BJ (cell line): ENCODE data around the gene MB. TPM values are rescaled to one million over a fixed set of nuclear protein-coding genes. Genes with fewer than 3 reads are reported as not detected.

Experiments used
- CTCF ChIA-PET: fragments of 350-600 bp; formaldehyde crosslinking; extraction: SDS; loops from one replicate; lab custom pipeline; 2021; ENCODE audit warnings: antibody characterized with exemption, inconsistent platforms; lab: Yijun Ruan, JAX
- POLR2A ChIA-PET: fragments of 300-600 bp; sonication (Branson Sonifier 250); formaldehyde crosslinking; extraction: SDS; loops from one replicate; lab custom pipeline; 2021; ENCODE audit warnings: antibody characterized with exemption; lab: Charles Lee
- DNase-seq: peaks from one replicate; pipeline ENCODE4 v3.0.0-alpha.2; 2011; ENCODE audit warnings: low read depth
- H3K27me3 ChIP-seq: 2 replicates; pipeline ENCODE4 v1.6.0; 2011; ENCODE audit warnings: low read length; ENCODE audit not compliant: control insufficient read depth, insufficient read depth
- H3K36me3 ChIP-seq: 2 replicates; pipeline ENCODE4 v1.5.1; 2011; ENCODE audit warnings: low read length; ENCODE audit not compliant: control insufficient read depth, insufficient read depth
- H3K4me3 ChIP-seq: 2 replicates; pipeline ENCODE4 v1.5.1; 2011; ENCODE audit warnings: low read depth, mild to moderate bottlenecking, control low read depth, low read length
- polyA plus RNA-seq: library from polyadenylated mRNA; depleted of rRNA; stranded (reverse); fragments of >200 nt; gene quantifications from 2 replicates; pipeline ENCODE4 v1.2.3, GENCODE V29; 2011
- TF ChIP-seq, protein P1 (sequence below): IDR thresholded peaks from 2 replicates; pipeline ENCODE4 v1.5.1; 2011; ENCODE audit warnings: low read depth, mild to moderate bottlenecking, control low read depth, inconsistent platforms, low read length, moderate library complexity; ENCODE audit not compliant: insufficient read depth

The MB gene
- polyA plus RNA-seq, 1 experiment, result not detected

DNA sequence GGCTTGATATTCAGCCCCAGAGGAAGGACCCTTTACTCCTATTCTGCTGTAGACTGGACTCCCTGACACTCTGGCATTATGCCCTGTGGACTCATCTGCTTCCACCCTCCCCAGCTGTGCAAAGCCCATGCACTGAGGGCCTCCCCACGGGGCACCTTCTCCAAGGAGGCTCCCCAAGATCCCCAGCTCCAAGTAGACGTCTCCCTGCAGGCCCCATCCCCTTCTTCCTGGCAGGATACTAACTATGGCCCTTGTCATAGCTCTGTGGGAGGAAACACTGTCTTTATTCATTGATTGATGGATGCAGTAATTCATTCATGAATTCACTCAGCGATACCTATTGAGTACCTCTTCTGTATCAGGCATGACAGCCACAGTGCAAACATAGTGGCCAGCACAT lies 15.8 kb upstream of the MB start:
- Histone ChIP-seq H3K36me3 (no peaks in the 10 kb centered on the region), H3K4me3 (no peak overlapping the region), H3K27me3 (no peaks in the 10 kb centered on the region)
- DNase-seq, result no peak
- CTCF ChIA-PET, result interaction anchor here (1.1 to 2.0 kb wide), 2 partner anchors 289 to 433 kb away, joined by 3 to 5 read pairs; no protein-coding TSS in a partner anchor
- POLR2A ChIA-PET, result no interaction called here
- TF ChIP-seq, protein P1, sequence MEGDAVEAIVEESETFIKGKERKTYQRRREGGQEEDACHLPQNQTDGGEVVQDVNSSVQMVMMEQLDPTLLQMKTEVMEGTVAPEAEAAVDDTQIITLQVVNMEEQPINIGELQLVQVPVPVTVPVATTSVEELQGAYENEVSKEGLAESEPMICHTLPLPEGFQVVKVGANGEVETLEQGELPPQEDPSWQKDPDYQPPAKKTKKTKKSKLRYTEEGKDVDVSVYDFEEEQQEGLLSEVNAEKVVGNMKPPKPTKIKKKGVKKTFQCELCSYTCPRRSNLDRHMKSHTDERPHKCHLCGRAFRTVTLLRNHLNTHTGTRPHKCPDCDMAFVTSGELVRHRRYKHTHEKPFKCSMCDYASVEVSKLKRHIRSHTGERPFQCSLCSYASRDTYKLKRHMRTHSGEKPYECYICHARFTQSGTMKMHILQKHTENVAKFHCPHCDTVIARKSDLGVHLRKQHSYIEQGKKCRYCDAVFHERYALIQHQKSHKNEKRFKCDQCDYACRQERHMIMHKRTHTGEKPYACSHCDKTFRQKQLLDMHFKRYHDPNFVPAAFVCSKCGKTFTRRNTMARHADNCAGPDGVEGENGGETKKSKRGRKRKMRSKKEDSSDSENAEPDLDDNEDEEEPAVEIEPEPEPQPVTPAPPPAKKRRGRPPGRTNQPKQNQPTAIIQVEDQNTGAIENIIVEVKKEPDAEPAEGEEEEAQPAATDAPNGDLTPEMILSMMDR, result no peak

DNA sequence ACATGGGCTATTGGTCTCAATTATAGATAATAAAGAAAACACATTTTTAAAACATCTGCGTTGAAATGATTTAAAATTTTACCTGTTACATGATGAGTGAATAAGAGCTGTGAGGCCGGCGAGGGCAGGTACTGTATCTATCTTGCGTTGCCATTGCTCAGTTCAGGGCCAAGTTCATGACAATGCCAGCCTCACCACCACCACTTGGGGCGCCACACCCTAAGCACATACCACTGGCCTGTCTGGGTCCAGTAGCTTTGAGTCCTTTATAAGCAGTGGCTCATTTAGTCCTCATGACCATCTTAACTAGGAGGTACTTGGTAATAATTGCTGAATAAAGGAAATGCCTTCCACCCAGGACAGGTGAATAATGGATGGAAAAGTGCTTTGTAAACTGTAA lies 14.5 kb upstream of the MB start:
- Histone ChIP-seq H3K27me3 (no peaks in the 10 kb centered on the region), H3K4me3 (no peak overlapping the region), H3K36me3 (no peaks in the 10 kb centered on the region)
- DNase-seq, result no peak
- ChIA-PET CTCF (interaction anchor here (0.6 to 2.0 kb wide), 5 partner anchors 171 to 1202 kb away, joined by 3 to 5 read pairs (median 3); no protein-coding TSS in a partner anchor), POLR2A (no interaction called here)
- TF ChIP-seq, protein P1, result peak; percentile 58

DNA sequence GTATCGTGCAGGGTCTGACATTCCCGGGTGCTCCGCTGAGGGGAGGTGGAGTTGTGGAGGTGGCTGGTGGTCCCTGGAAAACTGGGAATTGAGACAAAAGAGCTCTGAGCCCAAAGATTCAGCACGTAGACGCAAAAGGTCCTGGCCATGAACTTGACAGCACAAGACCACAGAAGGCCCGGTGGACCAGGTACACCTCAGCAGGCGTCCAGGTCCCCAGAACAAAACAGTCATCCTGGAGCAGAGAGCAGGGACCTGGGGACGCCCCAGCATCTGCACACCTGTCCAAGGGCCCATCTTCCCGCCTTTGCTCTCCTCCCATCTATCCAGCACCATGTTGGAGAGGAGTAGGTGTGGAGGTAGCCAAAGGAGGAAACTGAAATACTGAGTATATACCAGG lies 13.8 kb upstream of the MB start:
- Histone ChIP-seq H3K4me3 (no peak overlapping the region), H3K36me3 (no peaks in the 10 kb centered on the region), H3K27me3 (no peaks in the 10 kb centered on the region)
- ChIA-PET CTCF (interaction anchor here (0.6 to 1.9 kb wide), 10 partner anchors 16 to 1203 kb away, joined by 3 to 8 read pairs (median 3); no protein-coding TSS in a partner anchor), POLR2A (interaction anchor here (1.2 kb wide), 2 partner anchors 17 to 205 kb away, joined by 3 to 8 read pairs; partner anchors contain the start of gene APOL6)
- DNase-seq, result no peak
- TF ChIP-seq, protein P1, result no peak

DNA sequence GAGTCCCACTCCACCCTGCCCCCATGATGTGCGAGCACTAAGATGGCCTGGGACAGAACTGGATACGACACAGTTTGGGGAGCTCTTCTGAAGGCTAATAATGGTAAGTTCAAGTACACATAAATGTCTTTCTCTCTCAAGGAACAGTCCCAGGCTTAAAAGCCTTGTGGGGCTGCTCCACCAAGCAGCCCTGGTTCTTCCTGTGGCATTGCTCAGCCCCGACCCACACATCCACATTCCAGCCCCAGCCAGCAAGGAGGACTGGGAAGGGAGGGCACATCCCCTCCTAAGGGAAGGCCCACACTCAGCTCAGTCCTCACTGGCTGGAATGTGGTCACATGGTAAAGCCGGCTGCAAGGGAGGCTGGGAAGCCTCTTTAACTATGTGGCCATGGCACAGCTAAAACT lies 13.3 kb upstream of the MB start:
- TF ChIP-seq, protein P1, result no peak
- POLR2A ChIA-PET, result interaction anchor here (0.7 to 1.2 kb wide), 3 partner anchors 17 to 206 kb away, joined by 3 to 8 read pairs (median 3); partner anchors contain the start of gene APOL6
- Histone ChIP-seq H3K4me3 (no peak overlapping the region), H3K36me3 (no peaks in the 10 kb centered on the region), H3K27me3 (no peaks in the 10 kb centered on the region)
- no peak for DNase-seq
- CTCF ChIA-PET, result interaction anchor here (0.7 to 1.9 kb wide), 10 partner anchors 16 to 490 kb away, joined by 3 to 8 read pairs (median 3); no protein-coding TSS in a partner anchor

DNA sequence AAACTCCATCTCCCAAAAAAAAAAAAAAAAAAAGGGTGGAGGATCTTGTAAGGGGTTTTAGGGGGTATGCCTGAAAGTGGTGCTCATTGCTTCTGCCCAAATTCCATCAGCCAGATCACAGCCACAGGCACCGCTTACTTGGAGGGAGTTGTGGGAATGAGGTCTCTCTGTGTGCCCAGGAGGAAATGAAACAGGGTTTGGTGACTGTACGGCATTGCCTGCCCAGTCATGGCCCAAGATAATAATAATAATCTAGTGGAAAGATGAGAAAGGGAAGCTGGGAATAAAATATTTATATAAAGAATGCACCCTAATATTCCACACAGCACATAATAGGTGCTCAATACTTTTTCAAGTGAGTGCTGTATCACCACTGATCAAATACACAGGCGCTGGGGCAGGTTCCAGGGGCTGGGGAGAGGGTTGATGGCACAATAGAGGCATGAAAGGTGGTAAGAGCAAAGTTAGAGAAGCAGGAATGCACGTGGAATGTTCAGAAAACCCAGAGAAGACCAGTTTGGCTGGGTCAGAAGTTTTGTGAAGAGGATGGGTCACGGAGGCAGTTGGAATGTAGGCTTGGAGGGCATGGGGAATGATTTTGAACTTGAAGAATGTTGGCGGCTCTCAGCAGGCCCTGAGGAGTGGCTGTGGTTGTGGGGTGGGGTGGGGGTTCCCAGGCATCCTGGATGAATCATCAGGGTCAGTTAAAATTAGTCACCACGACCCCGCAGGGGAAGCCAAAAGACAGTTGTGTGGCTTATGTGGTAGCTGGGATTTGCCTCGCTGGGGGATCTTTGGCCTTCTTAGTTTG lies 12.5 kb upstream of the MB start:
- POLR2A ChIA-PET, result interaction anchor here (0.6 to 1.2 kb wide), 4 partner anchors 18 to 316 kb away, joined by 3 to 8 read pairs (median 3); partner anchors contain the start of gene APOL6
- H3K36me3 ChIP-seq, result no peaks in the 10 kb centered on the region
- no peaks in the 10 kb centered on the region for H3K27me3 ChIP-seq
- TF ChIP-seq, protein P1, result no peak
- CTCF ChIA-PET, result interaction anchor here (0.9 to 1.9 kb wide), 6 partner anchors 17 to 491 kb away, joined by 3 to 8 read pairs (median 3); no protein-coding TSS in a partner anchor
- DNase-seq, result peak; percentile 94
- no peak overlapping the region for H3K4me3 ChIP-seq
